Fibroblast of skin of left quadriceps (primary cell): Measurements from ENCODE around the gene ELL.
"Not testable (repeated sequence)": the region's sequence is repeated elsewhere in the genome, so short reads cannot be mapped to it uniquely, and the experiment has no call there.

Experiments used
- DNase-seq, 2 experiments: peaks; one replicate each; pipeline ENCODE4 v3.0.0-alpha.2; 2013; ENCODE audit warnings: low read depth in 2 of 2

The ELL gene

DNA sequence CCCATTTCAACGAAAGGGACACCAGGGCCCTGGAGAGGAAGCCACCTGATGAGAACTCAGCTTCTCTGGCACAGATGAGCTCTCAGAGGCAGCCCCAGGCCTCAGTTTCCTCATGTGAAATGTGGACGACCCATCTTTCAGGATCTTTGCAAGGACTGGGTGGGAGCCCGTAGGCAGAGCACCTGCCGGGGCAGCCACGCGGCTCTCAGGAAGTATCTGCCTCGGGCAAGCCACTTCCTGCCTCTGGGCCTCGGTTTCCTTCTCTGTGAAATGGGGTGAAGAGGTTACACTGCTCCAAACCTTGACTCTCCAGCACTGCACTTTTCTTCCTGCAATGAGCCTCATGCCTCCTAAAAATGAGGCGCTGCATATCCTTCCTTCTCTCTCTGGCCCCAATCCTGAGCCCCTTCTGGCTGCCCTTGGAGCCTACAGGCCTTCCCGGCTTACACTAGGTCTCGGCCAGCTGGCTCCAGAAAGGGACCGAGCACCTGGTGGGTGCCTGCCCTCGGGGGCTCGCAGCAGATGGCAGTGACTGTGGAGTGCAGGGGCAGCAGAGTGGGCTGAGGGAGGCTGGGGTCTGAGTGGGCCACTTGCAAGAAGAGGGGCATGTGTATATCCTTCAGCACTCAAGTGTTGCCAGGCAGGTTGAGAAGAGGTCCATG lies 99.2 kb downstream of the ELL start:
- no peak for DNase-seq

DNA sequence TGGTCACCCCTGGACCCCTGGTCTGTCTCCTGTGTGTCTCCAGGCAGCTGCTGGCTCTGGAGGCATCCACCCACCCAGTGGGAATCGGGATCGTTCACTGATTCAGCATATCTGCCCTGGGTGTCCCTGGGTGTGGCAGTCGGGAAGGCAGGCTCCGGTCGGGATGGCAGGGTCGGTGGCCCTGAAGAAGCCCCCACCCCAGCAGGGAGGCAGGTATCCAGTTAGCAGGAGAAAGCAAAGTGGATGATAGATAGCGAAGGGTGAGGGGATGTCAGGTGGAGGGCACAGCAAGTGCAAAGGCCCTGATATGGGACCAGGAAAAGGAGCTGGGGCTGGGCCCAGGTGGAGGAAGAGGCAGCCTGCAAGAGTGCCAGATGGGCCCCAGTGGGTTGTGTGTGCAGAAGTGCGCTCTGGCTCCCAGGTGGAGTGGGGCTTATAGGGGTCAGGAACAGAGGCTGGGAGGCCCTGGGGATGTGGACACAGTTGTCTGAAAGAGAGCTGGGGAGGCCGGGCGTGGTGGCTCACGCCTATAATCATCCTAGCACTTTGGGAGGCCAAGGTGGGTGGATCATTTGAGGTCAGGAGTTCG lies 100.4 kb downstream of the ELL start:
- no peak for DNase-seq

DNA sequence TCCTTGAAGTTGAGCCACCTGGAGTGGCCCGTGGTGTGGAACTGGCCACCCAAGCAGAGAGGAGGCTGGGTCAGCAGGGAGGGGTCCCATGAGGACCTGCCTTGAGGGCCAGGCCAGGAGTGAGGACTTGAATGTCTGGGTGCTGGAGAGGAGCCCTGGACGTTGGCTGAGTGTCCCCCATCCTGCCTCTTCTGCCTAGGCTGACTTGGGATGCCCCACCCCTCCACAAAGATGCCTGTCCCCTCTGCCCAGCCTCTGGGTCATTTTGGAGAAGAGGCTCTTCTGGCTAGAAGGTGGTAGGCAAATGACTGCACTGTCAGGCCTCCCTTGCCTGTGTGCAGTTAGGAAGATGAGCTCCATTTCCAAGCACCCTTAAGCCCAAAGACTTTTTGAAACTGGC lies 100.9 kb downstream of the ELL start:
- DNase-seq: no peak

DNA sequence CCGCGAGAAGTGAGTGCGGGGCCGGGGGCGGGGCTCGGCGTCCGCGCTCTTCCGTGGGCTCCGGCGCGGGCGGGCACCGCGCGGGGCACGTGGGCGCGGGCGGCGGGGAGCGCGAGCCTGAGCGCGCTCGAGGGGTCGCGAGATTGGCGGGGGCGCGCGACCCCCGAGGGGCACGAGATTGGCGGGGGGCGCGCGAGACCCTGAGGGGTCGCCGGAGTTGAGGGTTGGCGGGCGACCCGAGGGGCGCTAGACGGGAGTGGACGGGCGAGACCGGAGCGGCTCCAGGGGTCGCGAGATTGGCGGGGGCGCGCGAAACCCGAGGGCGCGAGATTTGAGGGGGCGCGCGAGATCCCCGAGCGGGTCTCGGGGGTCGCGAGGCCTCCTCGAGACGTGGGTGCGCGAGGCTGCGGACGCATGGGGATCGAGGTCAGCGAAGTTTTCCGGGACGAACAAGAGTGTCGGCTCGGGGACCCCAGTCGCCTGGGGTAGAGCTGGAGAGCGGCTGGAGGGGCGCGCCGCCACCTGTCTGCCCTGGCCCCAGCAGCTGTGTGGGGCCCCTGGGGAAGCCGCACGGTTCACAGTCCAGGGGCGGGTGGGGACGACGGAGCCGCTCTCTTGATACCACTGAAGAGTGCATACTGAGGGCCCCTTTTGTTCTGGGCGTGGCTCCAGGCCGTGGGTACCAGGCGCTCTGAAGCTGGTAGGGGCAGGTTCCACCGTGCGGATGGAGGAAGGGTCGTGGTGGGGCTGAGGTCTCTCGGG lies 102.0 kb downstream of the ELL start:
- no peak for DNase-seq

DNA sequence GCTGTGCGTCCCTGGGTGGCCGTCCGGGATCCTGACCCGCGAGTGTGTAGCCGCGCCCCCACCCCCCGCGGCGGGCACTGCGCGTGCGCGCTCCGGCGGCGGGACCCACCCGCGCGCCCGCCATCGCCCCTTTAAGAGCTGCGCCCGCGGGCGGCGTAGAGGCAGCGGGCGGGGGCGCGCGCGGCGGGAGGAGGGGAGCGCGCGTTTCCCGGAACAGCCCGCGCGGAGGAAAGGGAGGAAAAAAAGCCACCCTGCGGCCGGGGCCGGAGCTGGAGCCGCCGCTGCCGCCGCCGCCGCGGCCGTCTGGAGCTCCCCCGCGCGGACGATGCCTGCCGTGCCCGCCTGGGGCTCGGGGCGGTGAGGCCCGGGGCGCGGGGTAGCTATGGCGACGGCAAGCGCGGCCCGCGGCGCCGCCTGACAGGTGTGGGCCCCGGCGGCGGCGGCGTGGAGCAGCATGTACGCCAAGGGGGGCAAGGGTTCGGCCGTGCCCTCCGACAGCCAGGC lies 102.6 kb downstream of the ELL start, which contains the start of gene SSBP4:
Gene SSBP4 (plus strand): TSS at position 204 of the 504 bp plus-strand sequence. CDS start 251 bp downstream, at position 455.
- peak; percentile 64 to 67 for DNase-seq

DNA sequence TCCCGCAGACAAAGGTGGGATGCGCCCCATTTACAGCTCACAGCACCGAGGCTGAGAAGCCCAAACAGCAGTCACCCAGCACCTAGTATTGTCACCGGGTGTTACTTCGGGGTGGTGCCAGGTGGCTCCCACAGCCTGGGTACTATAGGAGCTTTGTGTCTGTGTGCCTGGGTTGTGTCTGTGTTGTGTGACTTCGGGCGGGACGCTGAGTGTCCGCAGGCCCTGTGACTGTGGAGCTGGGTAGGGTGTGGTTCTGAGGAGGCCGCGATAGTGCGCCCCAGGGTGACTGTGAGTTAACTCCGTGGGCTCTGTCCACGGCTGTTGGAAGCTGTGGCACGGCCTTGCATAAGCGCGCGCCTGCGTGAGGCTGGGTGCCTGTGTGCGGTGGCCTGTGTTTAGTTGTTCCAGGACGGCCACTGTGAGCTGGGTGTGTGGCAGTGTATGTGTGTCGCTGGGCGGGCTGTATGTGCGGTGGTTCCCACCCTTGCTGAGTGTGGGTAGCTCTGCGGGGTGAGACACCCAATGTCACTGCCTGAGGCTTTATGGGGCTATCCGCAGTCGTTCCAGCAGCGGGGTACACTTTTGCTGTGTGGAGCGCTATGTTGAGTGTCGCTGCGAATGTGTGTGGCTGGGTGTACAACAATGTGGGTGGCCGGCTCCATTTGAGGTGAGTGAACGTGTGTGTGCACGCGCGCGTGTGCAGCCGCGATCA lies 103.2 kb downstream of the ELL start:
- no peak for DNase-seq

DNA sequence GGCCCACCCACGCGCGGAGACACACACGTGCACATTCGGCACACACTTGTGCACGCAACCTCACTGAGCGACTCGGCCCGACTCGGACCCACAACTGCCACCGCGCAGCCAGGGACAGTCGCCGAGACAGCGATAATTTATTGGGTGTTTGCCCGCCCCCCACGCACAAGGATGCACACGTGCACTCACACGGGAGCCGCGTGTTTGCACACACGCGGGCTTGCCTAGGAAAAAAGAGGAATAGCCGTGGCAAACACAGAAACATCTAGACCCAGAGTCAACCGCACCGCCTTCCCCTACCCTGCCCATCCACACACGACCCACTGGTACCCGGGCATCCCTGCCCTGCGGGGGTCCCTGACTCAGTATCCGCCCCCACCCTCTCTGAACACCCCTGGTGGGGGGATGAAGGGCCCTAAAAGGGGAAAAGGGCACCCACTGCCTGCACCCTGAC lies 103.8 kb downstream of the ELL start:
- DNase-seq: no peak

DNA sequence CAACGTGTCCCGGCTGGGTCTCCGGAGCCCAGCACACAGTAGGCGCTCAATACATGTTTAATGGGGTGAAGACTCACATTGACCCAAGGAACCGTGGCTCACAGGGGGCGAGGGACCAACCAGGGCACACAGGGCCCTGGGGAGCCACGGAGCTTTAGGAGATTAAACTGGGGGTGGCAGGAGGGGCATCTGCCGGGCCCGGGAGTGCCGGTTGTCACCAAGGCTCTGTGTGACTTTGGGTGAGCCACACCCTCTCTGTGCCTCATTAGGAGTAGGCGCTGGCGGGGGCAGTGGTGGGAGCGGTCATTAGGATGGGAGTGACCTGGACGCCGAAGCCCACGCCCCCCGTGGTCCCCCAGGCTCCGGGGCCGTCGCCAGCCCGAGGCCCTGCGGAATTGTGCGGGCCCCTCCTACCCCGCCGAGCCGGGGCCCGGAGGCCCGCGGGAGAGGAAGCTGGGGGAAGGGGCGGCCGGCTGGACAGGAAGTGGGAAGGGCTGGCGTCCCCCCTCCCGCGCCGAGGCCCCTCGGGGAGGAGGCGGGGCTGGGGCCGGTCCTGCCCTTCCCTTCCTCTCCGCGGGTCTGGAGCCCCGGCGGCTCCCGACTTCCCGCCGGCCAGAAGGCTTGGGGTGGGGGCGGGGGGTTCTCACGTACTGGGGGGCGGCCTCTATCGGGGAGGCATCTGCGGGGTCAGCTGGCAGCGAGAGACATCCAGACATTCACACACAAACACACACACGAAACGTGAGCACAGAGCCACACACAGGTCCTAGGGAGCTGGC lies 104.4 kb downstream of the ELL start:
- DNase-seq: peak; percentile 75

DNA sequence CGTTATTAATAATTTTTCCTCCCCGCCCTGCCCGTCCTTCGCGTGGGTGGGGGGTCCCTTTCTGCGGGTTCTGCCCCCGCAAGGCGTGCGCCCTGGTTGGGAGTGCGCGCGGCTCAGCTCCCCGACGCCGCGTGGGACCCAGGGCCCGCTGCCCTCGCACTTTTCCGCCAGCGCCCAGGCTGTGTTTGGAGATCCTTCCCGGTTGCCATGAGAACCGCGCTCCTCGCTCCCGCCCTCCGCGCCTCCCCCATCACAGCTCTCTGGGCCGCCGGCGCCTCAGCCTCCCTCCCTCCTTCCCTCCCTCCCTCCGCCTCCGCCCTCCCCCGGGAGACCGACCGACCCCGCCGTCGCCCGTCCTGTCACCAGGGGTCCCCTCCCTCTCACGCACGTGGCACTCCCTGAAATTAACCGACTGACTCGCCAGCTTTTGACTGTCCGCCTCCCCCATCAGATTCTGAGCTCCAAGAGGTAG lies 105.1 kb downstream of the ELL start:
- peak; percentile 65 to 67 for DNase-seq

DNA sequence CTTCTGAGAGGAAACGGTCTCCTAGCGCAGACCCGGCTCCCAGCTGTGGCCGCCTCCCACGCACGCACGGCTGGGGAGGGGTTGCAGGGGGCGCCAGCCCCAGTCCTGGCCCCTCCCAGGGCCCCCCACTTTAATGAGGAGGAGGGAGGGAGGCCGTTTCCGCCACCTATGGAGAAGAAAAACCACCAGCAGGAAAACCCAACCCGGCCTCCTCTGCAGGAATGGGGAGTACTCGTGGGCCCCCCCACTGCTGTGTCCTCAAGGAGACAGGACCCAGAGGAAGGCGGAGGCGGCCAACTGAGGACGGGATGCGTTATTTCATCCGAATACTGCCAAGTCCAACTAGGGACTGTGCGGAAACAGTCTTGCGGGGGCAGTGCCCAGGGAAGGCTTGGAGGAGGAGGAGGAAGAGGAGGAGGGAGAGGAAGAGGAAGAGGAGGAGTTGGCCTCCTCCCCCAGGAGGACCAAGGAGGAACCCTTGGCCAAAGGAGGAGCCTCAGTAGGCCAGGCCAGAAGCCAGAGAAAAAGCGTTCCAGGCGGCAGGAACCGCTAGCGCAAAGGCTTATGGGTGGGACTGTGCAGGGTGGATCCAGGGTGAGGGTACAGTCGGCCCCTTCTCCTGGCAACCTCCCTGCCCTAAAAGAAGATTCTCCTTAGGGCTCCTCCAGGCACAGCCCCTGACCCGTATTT lies 106.5 kb downstream of the ELL start:
- DNase-seq: peak; percentile 40 to 54

DNA sequence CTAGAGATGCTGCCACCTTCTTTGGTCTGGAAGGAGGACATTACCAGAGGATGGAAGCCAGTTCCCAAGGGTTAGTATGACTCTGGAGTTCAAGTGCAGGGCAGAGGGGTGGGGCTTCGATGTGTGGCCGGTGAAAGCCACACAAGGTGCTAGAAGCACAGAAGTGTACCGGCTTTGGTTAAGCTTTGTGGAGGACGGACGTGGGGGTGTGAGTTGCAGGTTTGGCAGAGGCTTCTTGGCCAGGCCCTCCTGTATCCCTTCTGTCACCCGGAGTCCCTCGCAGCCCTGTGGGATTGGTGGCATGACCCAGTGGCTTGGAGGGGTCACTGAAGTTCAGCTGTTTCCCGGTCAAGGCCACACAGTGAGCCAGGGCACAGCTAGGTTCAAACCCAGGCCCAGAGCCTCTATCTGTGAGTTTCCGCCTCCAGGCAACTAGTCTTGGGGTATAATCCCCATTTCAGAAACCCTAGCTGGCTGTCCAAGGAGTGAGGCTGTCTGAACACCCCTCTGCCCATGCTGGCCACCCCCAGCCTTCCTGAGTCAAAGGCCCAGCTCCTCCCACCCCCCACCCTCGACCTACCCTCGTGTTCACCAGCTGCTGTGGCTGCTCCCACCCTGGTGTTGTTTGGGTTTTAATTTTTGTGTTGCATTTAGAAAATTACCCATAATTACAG lies 107.2 kb downstream of the ELL start:
- no peak for DNase-seq

DNA sequence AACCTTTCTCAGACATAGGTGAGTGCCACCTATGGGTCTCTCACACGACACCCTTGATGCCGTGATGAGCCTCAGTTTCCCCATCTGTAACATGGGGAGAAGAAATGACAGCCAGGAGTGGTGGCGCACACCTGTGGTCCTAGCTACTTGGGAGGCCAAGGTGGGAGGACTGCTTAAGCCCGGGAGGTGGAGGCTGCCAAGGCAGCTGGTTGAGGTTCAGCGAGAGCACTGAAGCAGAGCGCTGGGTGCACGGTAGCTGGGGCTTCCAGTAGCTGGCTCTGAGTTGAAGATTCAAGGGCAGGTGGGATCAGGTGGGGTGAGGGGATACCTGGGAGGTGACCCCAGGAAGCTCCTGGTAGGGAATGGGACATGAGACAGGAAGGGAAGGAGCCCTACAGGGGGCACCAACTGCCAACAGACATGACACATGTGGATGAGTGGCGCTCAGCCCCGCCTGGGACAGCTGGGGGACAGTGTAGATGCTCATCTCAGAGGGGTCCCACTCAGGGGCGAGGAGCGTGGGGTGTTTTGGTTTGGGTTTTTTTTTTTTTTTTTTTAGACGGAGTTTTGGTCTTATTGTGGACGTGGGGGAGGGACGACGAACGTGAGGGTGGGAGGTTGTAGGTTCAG lies 109.1 kb downstream of the ELL start:
- no peak for DNase-seq

DNA sequence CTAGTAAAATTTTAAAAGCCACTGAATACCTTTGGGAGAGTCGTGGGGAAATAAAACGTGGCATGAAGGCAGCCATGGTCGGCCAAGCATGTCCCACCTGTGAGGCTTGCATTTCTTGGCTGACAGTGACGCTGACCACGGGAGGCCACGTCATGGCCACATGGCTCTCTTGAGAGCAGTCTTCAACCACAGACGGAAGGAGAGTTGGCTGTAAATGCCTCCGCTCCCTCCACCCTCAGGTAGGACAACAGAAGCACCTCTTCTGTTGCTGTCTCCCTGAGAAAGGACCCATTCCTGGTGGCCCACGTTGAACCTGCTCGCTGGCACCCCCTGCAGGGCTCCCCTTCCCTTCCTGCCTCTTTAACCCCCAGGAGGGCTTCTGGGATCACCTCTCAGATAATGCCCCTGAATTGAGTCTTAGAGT lies 113.8 kb downstream of the ELL start:
- no peak for DNase-seq

DNA sequence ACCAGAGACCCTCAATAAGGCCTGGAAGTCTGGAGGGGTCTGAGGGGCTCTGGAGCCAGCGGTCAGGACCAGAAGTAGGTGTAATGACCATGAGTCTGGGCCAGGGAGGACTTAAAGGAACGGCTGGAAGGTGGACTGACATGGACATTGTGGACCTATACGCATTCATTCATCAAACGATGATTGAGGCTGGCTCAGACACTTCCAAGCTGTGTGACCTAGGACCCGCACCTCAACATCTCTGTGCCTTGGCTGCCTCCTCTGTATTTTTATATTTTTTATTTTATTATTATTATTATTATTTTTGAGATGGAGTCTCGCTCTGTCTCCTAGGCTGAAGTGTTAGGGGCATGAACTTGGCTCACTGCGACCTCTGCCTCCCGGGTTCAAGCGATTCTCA lies 115.1 kb downstream of the ELL start:
- DNase-seq: no peak

DNA sequence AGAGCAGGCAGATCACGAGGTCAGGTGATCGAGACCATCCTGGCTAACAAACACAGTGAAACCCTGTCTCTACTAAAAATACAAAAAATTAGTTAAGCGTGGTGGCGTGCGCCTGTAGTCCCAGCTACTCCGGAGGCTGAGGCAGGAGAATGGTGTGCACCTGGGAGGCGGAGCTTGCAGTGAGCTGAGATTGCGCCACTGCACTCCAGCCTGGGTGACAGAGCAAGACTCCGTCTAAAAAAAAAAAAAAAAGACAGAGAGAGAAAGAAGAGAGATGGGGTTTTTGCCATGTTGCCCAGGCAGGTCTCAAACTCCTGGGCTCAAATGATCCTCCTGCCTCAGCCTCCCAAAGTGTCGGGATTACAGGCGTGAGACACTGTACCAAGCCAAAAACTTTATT lies 116.1 kb downstream of the ELL start:
- DNase-seq: not testable (repeated sequence)

DNA sequence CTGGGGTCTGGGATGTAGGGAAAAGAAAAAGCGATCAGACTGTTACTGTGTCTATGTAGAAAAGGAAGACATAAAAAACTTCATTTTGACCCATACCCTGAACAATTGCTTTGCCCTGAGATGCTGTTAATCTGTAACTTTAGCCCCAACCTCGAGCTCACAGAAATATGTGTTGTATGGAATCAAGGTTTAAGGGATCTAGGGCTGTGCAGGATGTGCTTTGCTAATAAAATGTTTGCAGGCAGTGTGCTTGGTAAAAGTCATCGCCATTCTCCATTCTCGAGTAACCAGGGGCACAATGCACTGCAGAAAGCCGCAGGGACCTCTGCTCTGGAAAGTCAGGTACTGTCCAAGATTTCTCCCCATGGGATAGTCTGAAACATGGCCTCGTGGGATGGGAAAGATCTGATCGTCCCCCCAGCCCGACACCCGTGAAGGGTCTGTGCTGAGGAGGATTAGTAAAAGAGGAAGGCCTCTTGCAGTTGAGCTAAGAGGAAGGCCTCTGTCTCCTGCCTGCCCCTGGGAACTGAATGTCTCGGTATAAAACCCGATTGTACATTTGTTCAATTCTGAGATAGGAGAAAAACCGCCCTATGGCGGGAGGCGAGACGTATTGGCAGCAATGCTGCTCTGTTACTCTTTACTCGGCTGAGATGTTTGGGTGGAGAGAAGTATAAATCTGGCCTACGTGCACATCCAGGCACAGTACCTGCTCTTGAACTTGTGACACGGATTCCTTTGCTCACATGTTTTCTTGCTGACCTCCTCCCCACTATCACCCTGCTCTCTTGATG lies 119.2 kb downstream of the ELL start:
- DNase-seq: not testable (repeated sequence)

DNA sequence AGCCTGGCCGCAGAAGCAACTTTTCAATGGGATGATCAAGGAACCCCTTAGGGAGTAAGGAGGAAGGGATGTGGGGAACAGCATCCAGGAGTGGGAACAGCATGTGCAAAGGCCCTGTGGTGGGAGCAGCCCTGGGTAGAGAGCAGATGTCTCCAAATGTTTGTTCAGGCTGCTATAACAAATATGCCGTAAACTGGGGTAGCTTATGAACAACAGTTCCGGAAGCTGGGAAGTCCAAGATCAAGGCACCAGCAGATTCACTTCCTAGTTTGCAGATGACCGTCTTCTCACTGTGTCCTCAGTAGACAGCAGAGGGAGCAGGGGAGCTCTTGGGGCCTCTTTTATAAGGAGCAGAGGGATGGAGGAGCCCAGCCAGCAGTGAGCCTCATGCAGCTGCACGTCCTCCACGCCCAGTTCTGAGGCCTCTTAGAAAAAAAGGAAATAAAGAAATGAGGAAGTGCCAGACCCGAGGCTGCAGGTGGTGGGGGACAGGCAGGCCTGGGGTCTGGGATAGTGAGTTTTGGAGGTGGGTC lies 120.2 kb downstream of the ELL start:
- DNase-seq: peak in 1 of 2 experiments; percentile 41

DNA sequence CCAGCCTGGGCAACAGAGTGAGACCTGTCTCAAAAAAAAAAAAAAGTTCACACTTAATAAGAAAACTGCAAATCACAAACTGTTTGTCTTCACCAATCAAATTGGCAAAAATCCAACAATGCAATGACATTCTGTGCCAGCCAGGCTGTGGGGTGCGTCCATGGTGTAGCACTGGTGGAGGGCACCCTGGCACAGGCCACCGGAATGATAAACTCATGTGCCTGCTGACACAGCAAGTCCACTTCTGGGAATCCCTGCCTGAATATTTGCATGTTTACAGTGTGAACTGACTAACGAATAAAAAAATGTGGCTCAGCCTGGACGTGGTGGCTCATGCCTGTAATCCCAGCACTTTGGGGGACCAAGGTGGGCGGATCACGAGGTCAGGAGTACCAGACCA lies 122.9 kb downstream of the ELL start:
- no peak for DNase-seq
